Naive thymus-derived CD4-positive, alpha-beta T cell (primary cell): ENCODE data around the gene SH2D2A. TPM values are rescaled to one million over a fixed set of nuclear protein-coding genes. Genes with fewer than 3 reads are reported as not detected.

Experiments used
- ATAC-seq: fragments of 150-1000 bp; cut with Tn5 transposase; 2 replicates; pipeline ENCODE4 v1.10.0; 2021; ENCODE audit warnings: mild to moderate bottlenecking, moderate library complexity
- CTCF ChIA-PET: fragments of 350-600 bp; sonication (Branson Sonifier 250); formaldehyde crosslinking; loops from one replicate; lab custom pipeline; 2021; ENCODE audit warnings: antibody characterized with exemption; lab: Charles Lee
- POLR2A ChIA-PET: fragments of 350-600 bp; sonication (Branson Sonifier 250); formaldehyde crosslinking; loops from one replicate; lab custom pipeline; 2021; ENCODE audit warnings: antibody characterized with exemption, inconsistent platforms; lab: Charles Lee
- DNase-seq, 9 donors: peaks; one replicate each; pipeline versions ENCODE4 v3.0.0 to v3.0.0-alpha.2; 2020 to 2022; ENCODE audit warnings: mixed read lengths in 1 of 9
- H3K27ac ChIP-seq: one replicate; pipeline ENCODE4 v1.7.0; 2013; ENCODE audit warnings: mild to moderate bottlenecking, low read depth, low read length, moderate library complexity
- H3K27me3 ChIP-seq, 2 donors: one replicate each; pipeline ENCODE4 v1.7.0; 2013; ENCODE audit warnings: low read length in 2 of 2, mild to moderate bottlenecking in 2 of 2, moderate library complexity in 2 of 2; ENCODE audit not compliant: control insufficient read depth in 2 of 2, insufficient read depth in 2 of 2
- H3K36me3 ChIP-seq, 3 experiments: 1 replicate in 2 of 3; 2 replicates in 1 of 3; pipeline ENCODE4 v1.7.0; 2013; ENCODE audit warnings: low read length in 3 of 3, mild to moderate bottlenecking in 3 of 3, moderate library complexity in 1 of 3; ENCODE audit not compliant: insufficient read depth in 3 of 3, control insufficient read depth in 2 of 3
- H3K4me1 ChIP-seq, 2 donors: one replicate each; pipeline ENCODE4 v1.7.0; 2013; ENCODE audit warnings: low read length in 2 of 2, mild to moderate bottlenecking in 2 of 2, moderate library complexity in 1 of 2; ENCODE audit not compliant: control insufficient read depth in 2 of 2, insufficient read depth in 2 of 2
- H3K4me3 ChIP-seq: 2 replicates; pipeline ENCODE4 v1.7.0; 2013; ENCODE audit warnings: mild to moderate bottlenecking, low read length
- H3K9me3 ChIP-seq, 3 experiments: 1 replicate in 2 of 3; 2 replicates in 1 of 3; pipeline ENCODE4 v1.7.0; 2013; ENCODE audit warnings: low read length in 3 of 3; ENCODE audit not compliant: control insufficient read depth in 2 of 3
- H3K27ac Mint-ChIP-seq, 9 donors: one replicate each; pipeline ENCODE4 v1.8.0; 2020 to 2022; ENCODE audit warnings: mixed read lengths in 9 of 9, mild to moderate bottlenecking in 8 of 9, moderate library complexity in 5 of 9, inconsistent platforms in 2 of 9
- H3K27me3 Mint-ChIP-seq, 5 donors: one replicate each; pipeline ENCODE4 v1.8.0; 2021 to 2022; ENCODE audit warnings: mixed read lengths in 5 of 5, mild to moderate bottlenecking in 1 of 5
- H3K36me3 Mint-ChIP-seq, 5 donors: one replicate each; pipeline ENCODE4 v1.8.0; 2020 to 2022; ENCODE audit warnings: mixed read lengths in 5 of 5, mild to moderate bottlenecking in 3 of 5, inconsistent platforms in 1 of 5
- H3K4me1 Mint-ChIP-seq, 7 donors: one replicate each; pipeline ENCODE4 v1.8.0; 2020 to 2022; ENCODE audit warnings: mixed read lengths in 7 of 7, mild to moderate bottlenecking in 3 of 7, inconsistent platforms in 1 of 7
- H3K4me3 Mint-ChIP-seq, 10 donors: one replicate each; pipeline ENCODE4 v1.8.0; 2020 to 2022; ENCODE audit warnings: mild to moderate bottlenecking in 10 of 10, mixed read lengths in 10 of 10, moderate library complexity in 6 of 10, inconsistent platforms in 2 of 10
- H3K9me3 Mint-ChIP-seq, 11 donors: one replicate each; pipeline ENCODE4 v1.8.0; 2020 to 2022; ENCODE audit warnings: mixed read lengths in 11 of 11, mild to moderate bottlenecking in 4 of 11, inconsistent platforms in 1 of 11, moderate library complexity in 1 of 11
- intact Hi-C, 2 donors: fragments of 100-400 bp; cut with micrococcal nuclease; formaldehyde crosslinking; loops; one replicate each; pipeline ENCODE4 v1.15.1; 2023
- polyA plus RNA-seq, 2 donors: library from polyadenylated mRNA; unstranded; fragments of 300-500 nt; fragmentation: Illumina TruSeq; gene quantifications; one replicate each; pipeline ENCODE4 v1.2.3, GENCODE V29; 2021
- total RNA-seq, 6 experiments: library from RNA in 5 of 6; stranded (reverse) in 5 of 6; gene quantifications; 1 replicate in 5 of 6; 2 replicates in 1 of 6; pipeline ENCODE4 v1.2.3 and lab custom pipeline; 2021 to 2026

Gene SH2D2A
- total and polyA plus RNA-seq, 7 experiments from 2014 or later: 12.7 to 164 (median 15.7) TPM

DNA sequence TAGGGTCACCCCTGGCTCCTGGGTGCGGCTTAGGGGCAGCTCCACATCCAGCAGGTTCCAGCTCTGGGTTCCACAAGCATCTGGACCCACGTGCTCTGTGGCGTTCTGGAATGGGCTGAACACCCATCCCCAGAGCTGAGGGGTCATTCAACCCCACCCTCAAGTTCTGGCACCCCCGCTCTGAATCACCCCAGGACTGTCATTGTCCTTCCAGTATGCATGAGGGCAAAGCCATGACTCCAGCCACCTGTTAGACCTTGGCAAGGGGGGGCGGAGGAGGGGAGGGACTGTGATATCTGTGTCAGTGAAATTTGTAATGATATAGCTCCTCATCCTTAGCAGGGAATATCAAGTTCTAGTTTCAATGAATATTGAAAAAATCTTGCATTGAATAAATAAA lies 30.0 kb upstream of the SH2D2A start:
- Mint-ChIP-seq H3K9me3 (peaks cover 0 to 3% (median 0%) of the 10 kb centered on the region in 11 donors), H3K27me3 (peaks cover 26 to 55% (median 45%) of the 10 kb centered on the region in 5 donors), H3K27ac (no peak overlapping the region), H3K4me3 (peak overlapping the region in 3 of 10 donors; percentile 51 to 61 (median 56)), H3K36me3 (peaks cover 0 to 2% (median 0%) of the 10 kb centered on the region in 5 donors), H3K4me1 (peaks cover 10 to 43% (median 34%) of the 10 kb centered on the region in 7 donors)
- Histone ChIP-seq H3K27me3 (peaks cover 0 to 3% of the 10 kb centered on the region in 2 donors), H3K4me1 (peaks cover 0 to 19% of the 10 kb centered on the region in 2 donors), H3K36me3 (no peaks in the 10 kb centered on the region), H3K9me3 (no peaks in the 10 kb centered on the region), H3K4me3 (no peak overlapping the region), H3K27ac (no peak overlapping the region)
- DNase-seq (no peak), ATAC-seq (no peak)
- intact Hi-C loops: no loop called here
- CTCF ChIA-PET: interaction anchor here (0.6 to 4.4 kb wide), 4 partner anchors 9 to 136 kb away, joined by 3 to 22 read pairs (median 3); no protein-coding TSS in a partner anchor
- POLR2A ChIA-PET: no interaction called here

DNA sequence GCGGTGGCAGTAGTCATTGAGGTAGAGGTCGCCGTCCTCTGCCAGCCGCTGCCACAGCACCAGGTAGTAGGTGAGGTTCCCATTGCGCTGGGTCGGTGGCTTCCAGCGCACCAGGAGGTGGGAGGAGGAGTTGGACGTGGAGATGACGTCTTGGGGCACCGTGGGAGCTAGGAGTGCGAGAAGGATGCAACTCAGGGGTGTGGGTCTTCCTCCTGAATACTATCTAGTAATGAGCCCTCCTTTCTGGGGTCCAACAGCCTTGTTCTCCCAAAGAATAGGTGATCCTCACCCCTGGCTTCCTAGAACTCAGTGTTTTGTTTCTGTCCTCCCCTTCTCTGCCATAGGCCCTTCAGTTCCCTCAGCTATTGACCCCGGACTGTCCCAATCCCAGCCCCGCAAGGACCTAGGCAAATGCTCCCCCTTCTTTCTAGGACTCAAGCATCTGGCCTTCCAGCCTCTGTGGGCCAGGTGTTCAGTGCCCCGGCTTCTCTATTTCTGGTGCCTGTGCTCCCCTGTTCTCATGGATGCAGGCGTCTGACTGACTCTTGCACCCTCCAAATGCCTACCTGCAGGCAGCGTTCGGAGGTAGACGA lies 29.4 kb upstream of the SH2D2A start:
- peak overlapping the region in 6 of 10 donors; percentile 18 to 82 (median 52) for H3K4me3 Mint-ChIP-seq
- H3K27ac Mint-ChIP-seq: no peak overlapping the region
- H3K4me3 ChIP-seq: no peak overlapping the region
- peaks cover 10 to 43% (median 34%) of the 10 kb centered on the region in 7 donors for H3K4me1 Mint-ChIP-seq
- POLR2A ChIA-PET: no interaction called here
- ATAC-seq: no peak
- peaks cover 0 to 3% of the 10 kb centered on the region in 2 donors for H3K27me3 ChIP-seq
- H3K9me3 Mint-ChIP-seq: peaks cover 0 to 3% (median 0%) of the 10 kb centered on the region in 11 donors
- CTCF ChIA-PET: interaction anchor here (0.6 to 1.2 kb wide), 3 partner anchors 14 to 136 kb away, joined by 3 read pairs; no protein-coding TSS in a partner anchor
- DNase-seq: no peak
- H3K36me3 Mint-ChIP-seq: peaks cover 0 to 2% (median 0%) of the 10 kb centered on the region in 5 donors
- no peaks in the 10 kb centered on the region for H3K9me3 ChIP-seq
- intact Hi-C loops: no loop called here
- peaks cover 27 to 56% (median 46%) of the 10 kb centered on the region in 5 donors for H3K27me3 Mint-ChIP-seq
- H3K27ac ChIP-seq: no peak overlapping the region
- no peaks in the 10 kb centered on the region for H3K36me3 ChIP-seq
- H3K4me1 ChIP-seq: peaks cover 0 to 19% of the 10 kb centered on the region in 2 donors

DNA sequence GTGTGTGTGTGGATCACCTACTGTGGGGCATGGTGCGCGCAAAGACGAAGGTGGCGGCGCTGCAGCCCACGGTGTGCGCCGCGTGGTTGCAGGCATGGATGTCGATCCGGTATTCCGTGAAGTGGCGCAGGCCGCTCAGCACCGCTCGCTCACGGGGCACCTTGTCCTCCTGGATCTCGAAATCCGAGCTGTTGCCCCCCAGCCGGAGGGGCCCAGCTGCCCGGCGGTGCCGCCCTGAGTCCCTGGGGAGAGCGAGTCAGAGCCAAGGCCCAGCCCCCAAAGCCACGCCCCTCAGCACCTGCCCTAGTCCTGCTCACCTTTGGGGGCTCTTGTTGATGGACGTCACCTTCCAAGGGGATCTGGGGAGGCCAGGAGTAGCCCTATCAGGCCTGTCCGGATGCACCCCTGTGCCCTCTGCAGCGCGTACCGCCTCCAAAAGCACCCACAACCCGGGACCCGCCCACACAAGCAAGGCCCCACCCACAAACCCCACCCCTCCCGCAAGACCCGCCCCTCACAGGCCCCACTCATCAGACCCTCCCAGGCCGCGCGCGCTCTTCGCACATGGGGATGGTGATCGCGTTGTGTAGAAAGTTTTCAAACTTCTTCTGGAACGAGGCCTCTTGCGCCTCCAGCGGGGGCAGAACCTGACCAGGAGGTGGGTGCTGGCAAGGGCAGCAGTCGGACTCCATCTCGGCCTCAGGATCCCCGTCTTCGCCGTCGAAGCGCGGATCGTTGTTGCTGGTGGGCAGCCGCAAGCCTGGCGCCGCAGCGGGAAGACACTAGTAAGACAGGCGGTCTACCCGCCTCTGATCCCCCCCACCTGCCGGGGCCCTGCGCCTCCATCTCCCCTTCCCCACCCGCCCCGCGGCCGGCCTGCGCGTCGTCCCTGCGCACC lies 28.7 kb upstream of the SH2D2A start:
- Histone ChIP-seq H3K9me3 (no peaks in the 10 kb centered on the region), H3K36me3 (no peaks in the 10 kb centered on the region), H3K27ac (no peak overlapping the region), H3K4me1 (peaks cover 0 to 19% of the 10 kb centered on the region in 2 donors), H3K27me3 (peaks cover 0 to 3% of the 10 kb centered on the region in 2 donors), H3K4me3 (peak overlapping the region; percentile 27)
- Mint-ChIP-seq H3K27me3 (peaks cover 32 to 60% (median 46%) of the 10 kb centered on the region in 5 donors), H3K4me1 (peaks cover 10 to 43% (median 34%) of the 10 kb centered on the region in 7 donors), H3K27ac (peak overlapping the region in 1 of 9 donors; percentile 46), H3K9me3 (peaks cover 0 to 3% (median 0%) of the 10 kb centered on the region in 11 donors), H3K4me3 (peak overlapping the region; percentile 54 to 82 (median 70)), H3K36me3 (peaks cover 0 to 2% (median 0%) of the 10 kb centered on the region in 5 donors)
- DNase-seq: peak in 7 of 9 donors; percentile 19 to 47 (median 28)
- ChIA-PET CTCF (no interaction called here), POLR2A (no interaction called here)
- intact Hi-C loops: no loop called here
- peak; percentile 64 for ATAC-seq

DNA sequence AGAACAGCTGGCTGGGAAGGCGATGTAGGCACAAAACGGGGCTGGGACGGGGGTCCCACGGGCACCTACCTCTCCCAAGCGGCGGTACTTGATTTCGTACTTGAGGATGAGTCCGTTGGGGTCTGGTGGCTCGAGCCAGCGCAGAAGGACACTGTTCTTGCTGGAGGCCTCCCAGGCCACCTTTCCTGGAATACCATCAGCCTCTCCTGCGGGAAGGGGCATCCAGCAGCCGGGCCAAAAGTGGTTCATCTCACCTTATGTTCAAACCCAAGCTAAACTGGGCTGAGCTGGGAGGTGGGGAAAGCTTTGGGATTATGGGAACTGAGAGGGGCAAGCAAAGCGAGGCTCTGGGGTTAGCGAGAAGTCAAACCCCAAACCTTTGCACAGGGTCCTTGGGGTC lies 28.0 kb upstream of the SH2D2A start:
- Mint-ChIP-seq H3K36me3 (peaks cover 0 to 2% (median 0%) of the 10 kb centered on the region in 5 donors), H3K4me3 (peak overlapping the region in 9 of 10 donors; percentile 2 to 82 (median 69)), H3K9me3 (peaks cover 0 to 3% (median 0%) of the 10 kb centered on the region in 11 donors), H3K4me1 (peaks cover 10 to 43% (median 34%) of the 10 kb centered on the region in 7 donors), H3K27me3 (peaks cover 36 to 65% (median 47%) of the 10 kb centered on the region in 5 donors), H3K27ac (no peak overlapping the region)
- no peaks in the 10 kb centered on the region for H3K9me3 ChIP-seq
- H3K4me1 ChIP-seq: peaks cover 0 to 19% of the 10 kb centered on the region in 2 donors
- no peak overlapping the region for H3K27ac ChIP-seq
- H3K4me3 ChIP-seq: peak overlapping the region; percentile 27
- DNase-seq (no peak), ATAC-seq (no peak)
- ChIA-PET POLR2A (no interaction called here), CTCF (interaction anchor here (0.5 kb wide), 1 partner anchor 53 kb away, joined by 4 read pairs; no protein-coding TSS in a partner anchor)
- intact Hi-C loops: no loop called here
- peaks cover 0 to 3% of the 10 kb centered on the region in 2 donors for H3K27me3 ChIP-seq
- H3K36me3 ChIP-seq: no peaks in the 10 kb centered on the region

DNA sequence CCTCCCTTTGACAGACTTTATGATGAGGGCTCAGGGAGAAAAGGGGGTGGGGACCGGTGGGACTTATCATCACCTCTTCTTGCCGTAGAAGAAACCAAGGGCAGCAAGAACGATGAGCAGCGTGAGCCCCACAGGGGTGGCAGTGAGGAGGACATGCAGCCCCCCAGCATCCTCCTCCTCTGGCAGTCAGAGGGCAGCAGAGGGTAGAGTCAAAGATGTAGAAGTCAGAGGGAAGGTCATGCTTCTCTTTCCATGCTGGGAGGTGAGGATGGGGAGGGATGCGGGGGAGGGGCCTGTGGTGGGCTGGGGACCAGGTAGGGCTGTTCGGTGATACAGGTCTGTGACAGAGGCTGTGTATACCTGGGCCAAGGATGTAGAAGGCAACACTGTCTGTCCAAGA lies 27.5 kb upstream of the SH2D2A start:
- Mint-ChIP-seq H3K27me3 (peaks cover 38 to 67% (median 48%) of the 10 kb centered on the region in 5 donors), H3K27ac (no peak overlapping the region), H3K36me3 (peaks cover 0 to 2% (median 0%) of the 10 kb centered on the region in 5 donors), H3K4me3 (peak overlapping the region in 8 of 10 donors; percentile 2 to 82 (median 62)), H3K4me1 (peaks cover 8 to 42% (median 31%) of the 10 kb centered on the region in 7 donors), H3K9me3 (peaks cover 0 to 3% (median 0%) of the 10 kb centered on the region in 11 donors)
- intact Hi-C loops: no loop called here
- Histone ChIP-seq H3K4me1 (peaks cover 0 to 19% of the 10 kb centered on the region in 2 donors), H3K27me3 (peaks cover 0 to 3% of the 10 kb centered on the region in 2 donors), H3K9me3 (no peaks in the 10 kb centered on the region), H3K4me3 (no peak overlapping the region), H3K36me3 (no peaks in the 10 kb centered on the region), H3K27ac (no peak overlapping the region)
- POLR2A ChIA-PET: no interaction called here
- ATAC-seq (no peak), DNase-seq (no peak)
- CTCF ChIA-PET: interaction anchor here (0.5 kb wide), 1 partner anchor 52 kb away, joined by 4 read pairs; no protein-coding TSS in a partner anchor

DNA sequence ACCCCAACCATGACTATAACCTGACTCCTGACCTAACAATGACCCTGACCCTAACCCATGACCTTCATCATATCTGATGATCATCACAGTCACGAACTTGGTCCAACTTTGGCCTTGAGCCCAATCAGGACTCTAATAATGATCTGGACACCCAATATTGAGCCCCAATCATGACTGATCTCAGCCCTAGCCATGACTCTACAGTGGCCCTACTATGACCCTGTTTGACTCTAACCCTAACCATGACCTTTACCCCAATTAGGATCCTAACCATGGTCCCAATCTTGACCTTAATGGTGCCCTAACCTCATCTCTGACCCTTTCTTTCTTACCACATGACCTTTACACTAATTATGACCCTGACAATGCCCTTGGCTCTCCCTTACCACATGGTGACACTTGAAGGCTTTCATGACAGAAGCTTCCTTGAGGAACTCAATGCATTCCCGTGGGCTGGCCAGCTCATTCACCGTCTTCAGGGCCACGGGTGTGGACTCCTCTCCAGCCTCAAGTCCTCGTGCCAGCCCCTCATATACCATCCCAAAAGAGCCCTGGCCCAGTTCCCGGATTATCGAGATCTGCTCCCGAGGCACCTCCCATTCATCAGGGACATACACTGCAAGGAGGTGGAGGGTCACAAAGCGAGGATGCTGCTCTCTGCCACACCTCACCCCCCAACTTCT lies 26.1 kb upstream of the SH2D2A start:
- intact Hi-C loops: no loop called here
- Mint-ChIP-seq H3K9me3 (peaks cover 0 to 3% (median 0%) of the 10 kb centered on the region in 11 donors), H3K4me1 (peaks cover 6 to 32% (median 24%) of the 10 kb centered on the region in 7 donors), H3K4me3 (no peak overlapping the region), H3K27me3 (peaks cover 44 to 62% (median 45%) of the 10 kb centered on the region in 5 donors), H3K36me3 (peaks cover 0 to 2% (median 0%) of the 10 kb centered on the region in 5 donors), H3K27ac (peak overlapping the region in 1 of 9 donors; percentile 26)
- Histone ChIP-seq H3K27me3 (peaks cover 0 to 3% of the 10 kb centered on the region in 2 donors), H3K36me3 (no peaks in the 10 kb centered on the region), H3K9me3 (no peaks in the 10 kb centered on the region), H3K4me1 (peaks cover 0 to 12% of the 10 kb centered on the region in 2 donors), H3K4me3 (no peak overlapping the region), H3K27ac (no peak overlapping the region)
- ChIA-PET CTCF (no interaction called here), POLR2A (no interaction called here)
- ATAC-seq: no peak
- no peak for DNase-seq
